HG02623 (cell line): ENCODE results near the gene MAG.
A peak's percentile ranks its signal among the peaks of the same experiment; 100 is the strongest.

Source experiments
- ATAC-seq: cut with Tn5 transposase; IDR thresholded peaks from one replicate; pipeline ENCODE4 v1.9.1; 2021; ENCODE audit warnings: moderate library complexity; ENCODE audit not compliant: unreplicated experiment

The MAG gene

GRCh38 chr19:35264268-35265125 lies 27.5 kb upstream of the MAG start:
- ATAC-seq: no peak

GRCh38 chr19:35265126-35265899 lies 26.6 kb upstream of the MAG start:
- no peak for ATAC-seq

DNA sequence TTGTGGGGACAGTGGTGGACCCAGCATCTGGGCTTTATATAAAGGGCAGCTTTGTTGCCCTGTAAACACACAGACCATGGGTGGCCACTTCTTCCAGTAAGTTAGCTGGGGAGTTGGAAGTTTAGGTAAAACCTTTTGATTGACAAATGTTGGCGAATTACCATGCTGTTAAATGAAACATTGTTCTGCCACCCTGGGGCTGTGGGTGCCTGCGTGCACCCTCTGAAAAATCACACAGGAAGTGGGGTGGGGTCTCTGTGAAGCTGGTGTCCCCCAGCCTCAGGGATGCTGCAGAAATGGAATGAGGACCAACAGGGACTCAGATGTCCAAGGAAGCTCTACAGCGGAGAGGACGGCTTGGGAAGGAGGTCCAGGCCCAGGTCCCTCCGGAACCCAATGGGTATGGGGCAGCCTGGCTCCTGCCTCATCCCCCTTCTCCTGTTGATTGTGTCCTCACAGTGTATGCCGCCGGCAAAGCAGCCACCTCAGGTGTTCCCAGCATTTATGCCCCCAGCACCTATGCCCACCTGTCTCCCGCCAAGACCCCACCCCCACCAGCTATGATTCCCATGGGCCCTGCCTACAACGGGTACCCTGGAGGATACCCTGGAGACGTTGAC lies 26.0 kb upstream of the MAG start:
- no peak for ATAC-seq

DNA sequence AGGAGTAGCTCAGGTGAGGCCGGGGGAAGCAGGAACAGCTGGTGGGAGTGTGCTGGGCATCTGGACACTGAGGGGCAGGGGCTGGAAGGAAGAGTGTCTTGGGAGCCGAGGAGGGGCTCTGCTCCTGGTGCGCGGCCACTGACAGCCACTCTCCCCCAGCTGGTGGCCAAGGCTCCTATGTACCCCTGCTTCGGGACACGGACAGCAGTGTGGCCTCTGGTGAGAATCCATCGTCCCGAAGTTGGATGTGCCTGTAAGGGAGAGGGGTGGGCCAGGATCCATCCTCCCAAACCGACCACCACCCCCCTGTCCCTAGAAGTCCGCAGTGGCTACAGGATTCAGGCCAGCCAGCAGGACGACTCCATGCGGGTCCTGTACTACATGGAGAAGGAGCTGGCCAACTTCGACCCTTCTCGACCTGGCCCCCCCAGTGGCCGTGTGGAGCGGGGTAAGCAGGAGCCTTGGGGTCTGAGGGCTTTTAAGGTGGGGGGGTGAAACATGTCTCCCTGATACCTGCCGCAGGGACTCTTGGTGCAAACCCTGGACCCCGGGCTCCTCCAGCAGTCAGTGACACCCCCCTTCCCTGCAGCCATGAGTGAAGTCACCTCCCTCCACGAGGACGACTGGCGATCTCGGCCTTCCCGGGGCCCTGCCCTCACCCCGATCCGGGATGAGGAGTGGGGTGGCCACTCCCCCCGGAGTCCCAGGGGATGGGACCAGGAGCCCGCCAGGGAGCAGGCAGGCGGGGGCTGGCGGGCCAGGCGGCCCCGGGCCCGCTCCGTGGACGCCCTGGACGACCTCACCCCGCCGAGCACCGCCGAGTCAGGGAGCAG lies 25.2 kb upstream of the MAG start:
- no peak for ATAC-seq

DNA sequence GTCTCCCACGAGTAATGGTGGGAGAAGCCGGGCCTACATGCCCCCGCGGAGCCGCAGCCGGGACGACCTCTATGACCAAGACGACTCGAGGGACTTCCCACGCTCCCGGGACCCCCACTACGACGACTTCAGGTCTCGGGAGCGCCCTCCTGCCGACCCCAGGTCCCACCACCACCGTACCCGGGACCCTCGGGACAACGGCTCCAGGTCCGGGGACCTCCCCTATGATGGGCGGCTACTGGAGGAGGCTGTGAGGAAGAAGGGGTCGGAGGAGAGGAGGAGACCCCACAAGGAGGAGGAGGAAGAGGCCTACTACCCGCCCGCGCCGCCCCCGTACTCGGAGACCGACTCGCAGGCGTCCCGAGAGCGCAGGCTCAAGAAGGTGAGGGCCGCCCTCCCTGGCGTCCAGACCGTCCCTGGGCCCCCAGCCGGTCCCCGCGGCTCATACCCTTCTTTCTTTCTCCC lies 24.6 kb upstream of the MAG start:
- no peak for ATAC-seq

DNA sequence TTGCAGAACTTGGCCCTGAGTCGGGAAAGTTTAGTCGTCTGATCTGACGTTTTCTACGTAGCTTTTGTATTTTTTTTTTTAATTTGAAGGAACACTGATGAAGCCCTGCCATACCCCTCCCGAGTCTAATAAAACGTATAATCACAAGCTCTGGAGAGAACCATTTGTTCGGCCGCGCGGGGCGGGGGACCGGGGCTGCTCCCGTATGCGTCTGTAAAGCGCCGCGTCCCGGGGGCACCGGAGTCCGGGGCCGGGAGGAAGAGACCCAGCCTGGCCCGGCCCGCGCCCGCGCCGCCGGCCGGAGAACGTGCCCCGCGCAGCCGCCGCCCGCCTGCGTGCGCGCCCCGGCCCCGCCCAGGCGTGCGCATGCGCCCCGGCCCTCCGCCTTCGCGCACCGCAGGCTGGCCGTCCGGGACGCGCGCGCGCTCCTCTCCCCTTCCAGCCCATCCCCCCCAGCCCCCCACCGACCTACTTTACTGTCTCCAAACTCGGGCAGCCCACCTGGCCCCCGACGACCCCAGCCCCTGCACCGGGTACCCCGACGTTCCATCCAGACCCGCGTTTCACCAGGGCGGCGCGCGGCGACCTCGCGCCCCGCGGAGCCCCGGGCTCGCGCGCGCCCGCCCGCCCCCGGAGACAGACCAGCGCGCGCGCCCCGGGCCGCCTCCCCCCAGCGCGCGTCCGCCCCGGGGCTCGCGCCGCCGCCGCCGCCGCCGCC lies 24.0 kb upstream of the MAG start:
- peak; percentile 39 for ATAC-seq

DNA sequence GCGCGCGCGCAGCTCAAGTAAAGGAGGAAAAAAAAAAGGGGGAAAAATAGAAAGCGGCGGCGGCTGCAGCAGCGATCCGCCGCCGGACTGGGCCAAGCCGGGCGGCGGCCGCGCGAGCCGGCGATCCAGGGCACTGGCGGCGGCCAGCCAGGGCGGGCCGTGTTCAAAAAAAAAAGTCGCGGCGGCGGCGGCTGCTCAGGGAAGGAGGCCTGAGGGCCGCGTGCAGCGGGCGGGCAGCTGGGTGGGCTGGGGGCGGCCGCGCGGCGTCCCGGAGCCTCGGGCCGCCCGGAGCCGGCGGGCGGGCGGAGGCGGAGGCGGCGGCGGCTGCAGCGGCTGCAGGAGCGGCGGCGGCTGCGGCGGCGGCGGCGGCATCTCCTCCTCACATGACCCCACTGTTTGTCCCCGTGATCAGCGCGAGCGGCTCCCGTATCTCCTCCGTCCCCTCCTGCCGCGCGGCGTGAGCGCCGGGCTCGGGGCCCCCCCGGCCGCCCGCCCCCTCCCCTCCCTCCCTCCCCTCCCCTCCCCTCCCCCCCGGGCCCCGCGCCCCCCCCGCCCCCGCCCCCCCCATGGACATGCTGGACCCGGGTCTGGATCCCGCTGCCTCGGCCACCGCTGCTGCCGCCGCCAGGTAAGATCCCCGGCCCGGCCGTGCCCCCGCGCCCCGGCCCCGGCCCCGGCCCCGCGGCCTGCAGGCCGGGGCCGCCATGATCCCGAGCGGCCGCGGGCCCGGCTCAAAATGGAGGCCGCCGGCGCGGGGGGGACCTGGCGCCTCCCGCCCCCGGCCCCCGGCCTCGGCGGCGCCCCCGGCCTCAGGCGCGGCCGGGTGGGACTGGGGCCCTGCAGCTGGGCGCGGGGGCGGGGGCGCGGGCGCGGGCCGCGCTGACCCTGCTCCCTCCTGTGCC lies 23.2 kb upstream of the MAG start, which contains the start of gene USF2:
TSS of gene USF2 (plus strand) at position 427 of the 902 bp plus-strand sequence. CDS start at position 567, 140 bp downstream.
- peak; percentile 22 for ATAC-seq

- ATAC-seq: peak; percentile 33
These were observed 22.4 kb upstream of the MAG start for GRCh38 chr19:35269438-35270117.

- no peak for ATAC-seq
These were observed 21.6 kb upstream of the MAG start for GRCh38 chr19:35270381-35270811.

DNA sequence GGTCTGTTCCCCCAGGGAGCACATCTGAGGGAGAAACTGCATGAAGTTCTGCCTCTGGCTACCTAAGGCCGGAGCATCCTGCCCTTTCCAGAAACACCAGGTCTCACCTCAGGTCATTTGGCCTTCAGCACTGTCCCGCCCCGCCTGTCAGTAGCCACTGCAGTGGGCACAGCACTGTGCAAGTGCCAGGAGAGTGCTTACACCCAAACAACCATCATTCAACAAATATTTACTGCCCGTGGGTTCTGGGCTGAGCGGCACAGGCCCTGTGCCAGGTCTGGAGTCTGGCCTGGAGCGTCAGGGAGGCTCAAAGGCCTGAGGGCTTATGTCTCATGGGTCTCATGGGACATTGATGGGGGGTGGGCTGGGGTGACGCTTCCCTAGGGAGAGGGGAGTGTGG lies 20.4 kb upstream of the MAG start:
- ATAC-seq: no peak

- no peak for ATAC-seq
These were observed 19.7 kb upstream of the MAG start for GRCh38 chr19:35272122-35272719.

- no peak for ATAC-seq
These were observed 18.9 kb upstream of the MAG start for GRCh38 chr19:35272954-35273649.

DNA sequence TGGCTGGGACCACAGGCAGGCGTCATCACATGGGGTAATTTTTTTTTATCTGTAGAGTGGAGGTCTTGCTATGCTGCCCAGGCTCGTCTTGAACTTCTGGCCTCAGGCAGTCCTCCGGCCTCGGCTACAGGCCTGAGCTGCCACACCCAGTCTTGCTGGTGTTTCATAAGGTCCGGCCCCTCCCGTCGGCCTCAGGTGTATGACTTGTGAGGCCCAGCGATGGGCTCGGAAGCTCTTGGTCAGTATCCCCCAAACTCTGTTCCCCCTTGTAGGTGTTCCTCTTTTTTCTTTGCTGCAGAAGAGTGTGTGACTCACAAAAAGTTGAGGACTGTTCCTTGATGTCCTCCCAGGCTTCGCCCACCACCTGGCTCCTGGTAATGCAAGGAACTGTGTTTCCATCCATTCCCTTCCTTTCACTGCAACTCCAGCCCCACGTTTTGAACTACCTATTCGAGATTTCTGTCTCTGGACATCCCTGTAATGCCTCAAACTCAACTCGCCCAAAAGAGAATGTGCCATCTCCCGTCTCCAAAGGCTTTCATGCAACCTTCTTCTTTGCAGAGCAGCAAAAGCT lies 18.2 kb upstream of the MAG start:
- ATAC-seq: no peak

DNA sequence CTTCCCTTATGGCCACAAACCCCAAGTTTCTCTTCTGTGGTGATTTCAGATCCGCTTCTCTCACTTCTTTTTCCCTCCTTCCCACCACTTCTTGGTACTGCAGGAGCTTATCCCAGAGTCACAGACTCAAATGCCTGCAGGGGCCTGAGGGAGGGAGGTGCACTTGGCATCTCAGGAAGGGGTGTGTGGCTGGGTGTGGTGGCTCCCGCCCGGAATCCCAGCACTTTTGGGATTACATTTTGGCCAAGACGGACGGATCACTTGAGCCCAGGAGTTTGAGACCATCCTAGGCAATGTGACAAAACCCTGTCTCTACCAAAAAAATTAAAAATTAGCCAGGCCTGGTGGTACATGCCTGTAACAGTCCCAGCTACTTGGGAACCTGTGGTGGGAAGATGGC lies 17.6 kb upstream of the MAG start:
- ATAC-seq: no peak

DNA sequence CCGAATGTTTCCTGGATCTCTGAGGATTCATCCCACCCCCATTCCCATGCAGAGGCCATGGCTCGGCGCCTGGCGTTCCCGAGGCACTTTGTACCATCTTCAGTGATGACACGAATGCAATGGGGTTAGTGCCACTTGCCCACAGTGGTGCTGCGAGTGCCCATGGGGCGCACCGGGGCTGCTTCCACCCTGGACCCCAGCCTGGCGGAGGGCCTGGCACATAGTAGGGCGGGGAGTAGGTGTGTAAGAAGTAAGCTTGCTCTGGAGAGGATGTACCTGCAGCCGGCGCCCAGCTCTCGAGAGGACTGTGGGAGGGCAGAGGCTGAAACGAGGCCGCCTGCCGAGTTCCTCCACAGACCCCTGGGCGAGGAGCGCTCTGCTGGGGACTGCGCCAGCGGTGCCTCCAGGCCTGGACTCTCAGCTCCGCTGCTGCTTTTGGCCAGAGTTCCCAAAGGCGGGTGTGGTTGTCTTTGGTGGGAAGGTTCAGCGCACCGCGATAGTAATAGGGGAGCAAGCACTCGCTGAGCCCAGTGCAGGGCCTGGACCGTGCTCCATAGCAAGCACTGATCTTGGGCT lies 15.2 kb upstream of the MAG start:
- no peak for ATAC-seq

GRCh38 chr19:35278578-35279284 lies 13.2 kb upstream of the MAG start:
- ATAC-seq: no peak
